Adrenal gland (tissue), 12 donors: ENCODE results near the gene KRT76. TPM values are rescaled to one million over a fixed set of nuclear protein-coding genes. Genes with fewer than 3 reads are reported as not detected.

Source experiments
- DNase-seq, 7 donors: peaks; one replicate each; pipeline ENCODE4 v3.0.0-alpha.2; 2019 to 2020
- H3K27ac ChIP-seq, 5 donors: fragments of 200-600 bp; sonication (generic) in 4 of 5; 1 replicate in 3 of 5; 2 replicates in 2 of 5; pipeline versions ENCODE4 v1.5.1 to v1.8.0; 2016 to 2020; ENCODE audit warnings: mild to moderate bottlenecking in 1 of 5
- H3K27me3 ChIP-seq: fragments of 200-600 bp; 2 replicates; pipeline ENCODE4 v1.8.0; 2021
- H3K36me3 ChIP-seq, 2 donors: fragments of 200-600 bp; replicated peaks in 1 of 2; 1 replicate in 1 of 2; 2 replicates in 1 of 2; pipeline versions ENCODE4 v1.5.1 to v1.8.0; 2018 to 2022
- H3K4me1 ChIP-seq, 2 donors: fragments of 200-600 bp; replicated peaks in 1 of 2; 1 replicate in 1 of 2; 2 replicates in 1 of 2; pipeline versions ENCODE4 v1.5.1 to v1.8.0; 2018 to 2021
- H3K4me3 ChIP-seq, 4 donors: fragments of 200-600 bp; sonication (generic) in 3 of 4; one replicate each; pipeline ENCODE4 v1.5.1; 2016 to 2018
- H3K9me3 ChIP-seq, 3 donors: fragments of 200-600 bp; sonication (generic) in 1 of 3; replicated peaks in 1 of 3; 1 replicate in 2 of 3; 2 replicates in 1 of 3; pipeline versions ENCODE4 v1.5.1 to v1.8.0; 2016 to 2021
- POLR2A ChIP-seq, 2 donors: fragments of 450-650 bp; IDR thresholded peaks; one replicate each; pipeline ENCODE4 v1.6.1; 2017; ENCODE audit warnings: antibody characterized with exemption in 2 of 2, mild to moderate bottlenecking in 2 of 2, moderate library complexity in 1 of 2
- WGBS, 4 donors: extraction: QIAGEN DNeasy Blood & Tissue Kit in 2 of 4; methylation state at CpG; one replicate each; pipeline versions ENCODE4 v1.1.5 to v1.1.7; 2013 to 2017; 5-methylcytosine and 5-hydroxymethylcytosine counted together
- intact Hi-C, 2 donors: fragments of 100-400 bp; cut with DNase I; formaldehyde crosslinking; loops; one replicate each; pipeline versions ENCODE4 v1.14.1 to v1.15.0; 2022 to 2023
- polyA plus RNA-seq, 3 donors: library from polyadenylated mRNA; stranded (reverse); fragments of 200-250 nt in 2 of 3; fragments of 350-450 nt in 1 of 3; fragmentation: Illumina TruSeq in 1 of 3; extraction: RNeasy Lipid Tissue Mini Kit (QIAGEN cat#74804) in 1 of 3; gene quantifications; one replicate each; pipeline ENCODE4 v1.2.3, GENCODE V29; 2013 to 2014
- total RNA-seq, 9 donors: library from RNA; depleted of rRNA in 4 of 9; stranded (reverse); fragments of >200 nt in 4 of 9; fragments of 120-200 nt in 1 of 9; fragmentation: NEBNext Ultra II Directional in 1 of 9; extraction: Animal tissue kit (Norgen Biotek cat#: 25700) in 1 of 9; gene quantifications; one replicate each; pipeline versions ENCODE4 v1.1.0 to v1.2.4, GENCODE V29; 2013 to 2023
- TF ChIP-seq, protein P1 (sequence below), 6 experiments: fragments of 450-650 bp in 4 of 6; fragments of 200-600 bp in 2 of 6; sonication (generic) in 1 of 6; IDR thresholded peaks; 1 replicate in 5 of 6; 2 replicates in 1 of 6; pipeline versions ENCODE4 v1.5.1 to v1.8.0; 2016 to 2021; ENCODE audit warnings: antibody characterized with exemption in 6 of 6, mild to moderate bottlenecking in 2 of 6, moderate library complexity in 1 of 6
- donor health status: healthy with polysubstance abuse.
- donor health status: Bipolar disorder and iron deficiency.
- donor health status: DM: yes; HTN: yes; CAD: no.
- donor health status: DM: no; HTN: no; CAD: no.
- donor health status: DM: no; HTN: no; CAD: no.
- donor health status: DM: yes; HTN: yes; CAD: no.

Gene KRT76
- total and polyA plus RNA-seq, 12 donors, result not detected

DNA sequence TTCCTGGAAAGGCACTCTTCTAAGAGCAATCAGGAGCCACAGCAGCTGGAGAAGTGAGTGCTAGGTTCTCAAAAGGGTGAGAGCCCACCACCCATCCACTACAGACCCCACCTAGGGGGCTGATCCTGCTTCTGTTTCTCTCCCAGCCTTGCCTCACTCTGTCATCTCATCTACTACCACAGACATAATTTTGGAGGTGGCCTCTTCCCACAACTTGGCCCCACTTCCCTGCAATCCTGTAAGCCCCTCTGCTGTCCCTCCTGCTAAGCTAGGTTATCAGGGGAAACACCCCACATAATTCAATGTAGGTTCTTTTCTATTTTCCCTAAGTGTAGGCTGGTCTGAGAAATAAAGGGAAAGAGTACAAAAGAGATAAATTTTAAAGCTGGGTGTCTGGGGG is 16.5 kb downstream of the KRT76 start:
- TF ChIP-seq POLR2A (IDR thresholded peaks at IDR 0.05), result no peak
- TF ChIP-seq, protein P1, sequence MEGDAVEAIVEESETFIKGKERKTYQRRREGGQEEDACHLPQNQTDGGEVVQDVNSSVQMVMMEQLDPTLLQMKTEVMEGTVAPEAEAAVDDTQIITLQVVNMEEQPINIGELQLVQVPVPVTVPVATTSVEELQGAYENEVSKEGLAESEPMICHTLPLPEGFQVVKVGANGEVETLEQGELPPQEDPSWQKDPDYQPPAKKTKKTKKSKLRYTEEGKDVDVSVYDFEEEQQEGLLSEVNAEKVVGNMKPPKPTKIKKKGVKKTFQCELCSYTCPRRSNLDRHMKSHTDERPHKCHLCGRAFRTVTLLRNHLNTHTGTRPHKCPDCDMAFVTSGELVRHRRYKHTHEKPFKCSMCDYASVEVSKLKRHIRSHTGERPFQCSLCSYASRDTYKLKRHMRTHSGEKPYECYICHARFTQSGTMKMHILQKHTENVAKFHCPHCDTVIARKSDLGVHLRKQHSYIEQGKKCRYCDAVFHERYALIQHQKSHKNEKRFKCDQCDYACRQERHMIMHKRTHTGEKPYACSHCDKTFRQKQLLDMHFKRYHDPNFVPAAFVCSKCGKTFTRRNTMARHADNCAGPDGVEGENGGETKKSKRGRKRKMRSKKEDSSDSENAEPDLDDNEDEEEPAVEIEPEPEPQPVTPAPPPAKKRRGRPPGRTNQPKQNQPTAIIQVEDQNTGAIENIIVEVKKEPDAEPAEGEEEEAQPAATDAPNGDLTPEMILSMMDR (IDR thresholded peaks at IDR 0.05), result no peak

DNA sequence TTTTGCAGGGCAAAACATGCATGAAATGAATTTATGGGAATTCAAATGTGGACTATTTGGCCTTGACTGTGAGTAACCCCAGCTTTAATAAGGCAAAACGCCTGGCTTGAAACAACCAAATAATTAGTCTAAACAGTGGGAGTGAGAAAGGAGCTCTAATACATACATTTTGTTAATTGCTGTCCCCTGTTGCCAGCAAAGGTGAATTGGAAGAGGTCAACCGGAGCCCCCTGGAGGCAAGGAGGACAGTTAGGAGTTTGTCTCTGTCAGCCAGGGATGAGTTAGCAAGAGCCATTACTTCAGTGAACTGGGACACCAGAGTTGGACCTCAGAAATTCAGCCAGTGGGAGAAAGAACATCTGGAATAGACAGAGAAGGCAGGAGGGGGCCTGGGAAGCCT is 17.4 kb downstream of the KRT76 start:
- no peak for TF ChIP-seq POLR2A (IDR thresholded peaks at IDR 0.05)
- TF ChIP-seq, protein P1 (IDR thresholded peaks at IDR 0.05), result no peak
- no peak overlapping the region for H3K4me3 ChIP-seq
- H3K27ac ChIP-seq, result no peak overlapping the region
- DNase-seq, result no peak
- no peaks in the 10 kb centered on the region for H3K27me3 ChIP-seq
- 35 to 51% (median 45%) methylated on average over 2 of the region's 2 CpGs for WGBS, 4 donors
- intact Hi-C loops, result no loop called here
- no peaks in the 10 kb centered on the region for H3K4me1 ChIP-seq
- no peaks in the 10 kb centered on the region for H3K36me3 ChIP-seq
- H3K9me3 ChIP-seq, result no peaks in the 10 kb centered on the region

More for the DNA sequence above, 16.5 kb downstream of the KRT76 start:
- intact Hi-C loops, result no loop called here
- H3K36me3 ChIP-seq, result no peaks in the 10 kb centered on the region
- no peak overlapping the region for H3K4me3 ChIP-seq
- no peaks in the 10 kb centered on the region for H3K27me3 ChIP-seq
- no peaks in the 10 kb centered on the region for H3K4me1 ChIP-seq
- no peak for DNase-seq
- H3K9me3 ChIP-seq, result no peaks in the 10 kb centered on the region
- no peak overlapping the region for H3K27ac ChIP-seq

DNA sequence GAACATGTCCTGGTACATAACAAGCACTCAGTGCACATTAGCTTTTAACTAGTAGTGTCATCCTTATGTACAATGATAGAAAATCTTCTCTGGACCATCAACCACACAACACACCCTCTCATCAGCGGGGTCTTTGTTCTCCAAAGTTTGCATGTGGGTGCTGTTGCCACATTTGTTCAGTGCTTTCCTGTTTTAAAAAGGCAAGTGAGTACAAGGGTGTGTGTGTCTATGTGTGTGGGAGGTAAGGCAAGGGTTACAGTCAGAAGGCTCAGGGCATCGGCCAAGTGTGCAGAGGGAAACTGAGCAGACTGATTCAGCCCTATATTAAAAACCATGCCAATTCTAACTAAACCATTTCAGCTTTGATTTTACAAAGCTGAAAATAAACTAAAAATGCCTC is 17.9 kb downstream of the KRT76 start:
- 44 to 61% (median 51%) methylated on average over 2 of the region's 2 CpGs for WGBS, 4 donors
- no peaks in the 10 kb centered on the region for H3K27me3 ChIP-seq
- no peaks in the 10 kb centered on the region for H3K4me1 ChIP-seq
- H3K4me3 ChIP-seq, result no peak overlapping the region
- intact Hi-C loops, result no loop called here
- H3K9me3 ChIP-seq, result no peaks in the 10 kb centered on the region
- TF ChIP-seq, protein P1 (IDR thresholded peaks at IDR 0.05), result no peak
- TF ChIP-seq POLR2A (IDR thresholded peaks at IDR 0.05), result no peak
- no peaks in the 10 kb centered on the region for H3K36me3 ChIP-seq
- no peak for DNase-seq
- H3K27ac ChIP-seq, result no peak overlapping the region

DNA sequence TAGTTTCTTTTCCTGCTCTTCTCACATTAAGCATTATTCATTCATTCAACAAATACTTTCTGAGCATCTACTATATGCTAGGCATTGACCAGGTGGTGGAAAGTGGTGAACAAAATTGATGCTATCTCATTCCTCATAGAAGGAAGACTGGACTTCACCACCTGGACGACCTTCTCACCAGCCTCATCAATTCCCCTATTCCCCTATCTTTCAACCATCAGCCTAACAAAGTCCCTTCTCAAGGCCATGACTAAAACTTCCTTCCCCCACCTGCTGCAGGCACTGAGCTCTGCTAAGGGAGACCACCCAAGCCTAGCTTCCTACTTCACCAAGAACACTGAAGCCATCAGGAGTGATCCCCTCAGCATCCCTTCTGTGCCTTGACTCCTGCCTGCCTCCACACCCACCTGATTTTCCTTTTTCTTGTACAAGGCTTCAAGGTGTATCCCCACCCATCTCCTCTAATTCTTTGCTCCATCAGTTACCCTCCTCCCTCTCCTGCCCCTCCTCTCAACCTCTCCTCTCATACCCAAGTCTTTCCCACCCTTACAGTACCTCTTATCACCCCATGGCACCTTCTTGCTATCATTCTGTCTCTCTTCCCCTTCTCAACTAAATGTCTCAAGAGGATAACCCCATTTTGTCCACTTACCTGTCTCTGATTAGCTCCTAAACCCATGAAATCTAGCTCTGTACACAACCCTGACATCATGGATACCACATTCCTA is 19.5 kb downstream of the KRT76 start:
- TF ChIP-seq, protein P1 (IDR thresholded peaks at IDR 0.05), result no peak
- TF ChIP-seq POLR2A (IDR thresholded peaks at IDR 0.05), result no peak
- H3K27me3 ChIP-seq, result no peaks in the 10 kb centered on the region
- 32 to 68% (median 42%) methylated on average over 1 of the region's 1 CpG for WGBS, 4 donors
- no peaks in the 10 kb centered on the region for H3K9me3 ChIP-seq
- H3K4me3 ChIP-seq, result no peak overlapping the region
- no peak for DNase-seq
- H3K4me1 ChIP-seq, result no peaks in the 10 kb centered on the region
- no peak overlapping the region for H3K27ac ChIP-seq
- no peaks in the 10 kb centered on the region for H3K36me3 ChIP-seq
- intact Hi-C loops, result no loop called here
